Smooth muscle cell (in vitro differentiated cells): Measurements from ENCODE around the gene ITPR2. TPM values are rescaled to one million over a fixed set of nuclear protein-coding genes. Genes with fewer than 3 reads are reported as not detected.

Source experiments
- DNase-seq: peaks from one replicate; lab custom pipeline; 2025; ENCODE audit not compliant: unreplicated experiment; lab: John Stamatoyannopoulos, UW
- H2AFZ ChIP-seq: fragments of 200-600 bp; sonication (generic); 2 replicates; pipeline ENCODE4 v1.6.0; 2016; ENCODE audit warnings: antibody characterized with exemption, low read depth, mild to moderate bottlenecking
- H3F3A ChIP-seq: fragments of 200-600 bp; sonication (generic); 2 replicates; pipeline ENCODE4 v1.6.0; 2017; ENCODE audit warnings: antibody characterized with exemption, low read depth
- H3K27ac ChIP-seq: fragments of 200-600 bp; sonication (generic); 2 replicates; pipeline ENCODE4 v1.5.1; 2016; ENCODE audit warnings: low read depth, mild to moderate bottlenecking
- H3K27me3 ChIP-seq: fragments of 200-600 bp; sonication (generic); 2 replicates; pipeline ENCODE4 v1.6.1; 2016; ENCODE audit warnings: low read depth, mild to moderate bottlenecking
- H3K36me3 ChIP-seq: fragments of 200-600 bp; sonication (generic); 2 replicates; pipeline ENCODE4 v1.5.1; 2016; ENCODE audit warnings: low read depth
- H3K4me1 ChIP-seq: fragments of 200-600 bp; sonication (generic); 2 replicates; pipeline ENCODE4 v1.5.1; 2016; ENCODE audit warnings: low read depth
- H3K4me2 ChIP-seq: fragments of 200-600 bp; sonication (generic); 2 replicates; pipeline ENCODE4 v1.6.0; 2016; ENCODE audit warnings: mild to moderate bottlenecking
- H3K4me3 ChIP-seq: fragments of 200-600 bp; sonication (generic); 2 replicates; pipeline ENCODE4 v1.5.1; 2016; ENCODE audit warnings: mild to moderate bottlenecking
- H3K79me2 ChIP-seq: fragments of 200-600 bp; sonication (generic); 2 replicates; pipeline ENCODE4 v1.6.0; 2016; ENCODE audit warnings: low read depth, mild to moderate bottlenecking
- H3K9ac ChIP-seq: fragments of 200-600 bp; sonication (generic); 2 replicates; pipeline ENCODE4 v1.6.0; 2016; ENCODE audit warnings: low read depth
- H3K9me3 ChIP-seq: fragments of 200-600 bp; sonication (generic); replicated peaks from 2 replicates; pipeline ENCODE4 v1.5.1; 2016; ENCODE audit warnings: low read depth
- H4K20me1 ChIP-seq: fragments of 200-600 bp; sonication (generic); 2 replicates; pipeline ENCODE4 v1.6.0; 2016; ENCODE audit warnings: low read depth
- CTCF ChIP-seq: fragments of 200-600 bp; sonication (generic); IDR thresholded peaks from 2 replicates; pipeline ENCODE4 v1.5.1; 2017; ENCODE audit warnings: borderline replicate concordance, mild to moderate bottlenecking, antibody characterized with exemption; ENCODE audit not compliant: insufficient read depth, poor library complexity, severe bottlenecking
- WGBS: methylation state at CpG from one replicate; pipeline ENCODE4 v1.1.7; 2016; ENCODE audit warnings: low lambda C conversion rate; 5-methylcytosine and 5-hydroxymethylcytosine counted together
- polyA plus RNA-seq: library from polyadenylated mRNA; unstranded; fragments of >200 nt; fragmentation: Nextera tagmentation; extraction: Ambion mirVana; gene quantifications from 2 replicates; pipeline ENCODE4 v1.2.1, GENCODE V29; 2016
- total RNA-seq: library from RNA; depleted of rRNA; stranded (reverse); fragments of >200 nt; gene quantifications from 2 replicates; pipeline ENCODE4 v1.2.3, GENCODE V29; 2014

ITPR2 gene
- total and polyA plus RNA-seq, 2 experiments from 2014 or later: 6.8 to 17.4 TPM

GRCh38 chr12:26736563-26737486 is 96.2 kb downstream of the ITPR2 start:
- 91% methylated on average over 16 of the region's 16 CpGs for WGBS
- H3K4me3 ChIP-seq: no peak overlapping the region
- H3K79me2 ChIP-seq: peaks cover 15% of the 10 kb centered on the region
- no peak overlapping the region for H2AFZ ChIP-seq
- H4K20me1 ChIP-seq: no peaks in the 10 kb centered on the region
- peaks cover 4% of the 10 kb centered on the region for H3K9me3 ChIP-seq
- H3K9ac ChIP-seq: no peak overlapping the region
- H3F3A ChIP-seq: no peaks in the 10 kb centered on the region
- no peaks in the 10 kb centered on the region for H3K27me3 ChIP-seq
- TF ChIP-seq CTCF: no peak
- H3K27ac ChIP-seq: no peak overlapping the region
- no peaks in the 10 kb centered on the region for H3K36me3 ChIP-seq
- H3K4me2 ChIP-seq: no peak overlapping the region
- no peak for DNase-seq
- no peaks in the 10 kb centered on the region for H3K4me1 ChIP-seq

- DNase-seq: no peak
- Histone ChIP-seq H3K79me2 (peaks cover 20% of the 10 kb centered on the region), H4K20me1 (peaks cover 8% of the 10 kb centered on the region), H3K4me1 (no peaks in the 10 kb centered on the region), H3K9ac (no peak overlapping the region), H3K36me3 (no peaks in the 10 kb centered on the region), H3K9me3 (peaks cover 4% of the 10 kb centered on the region), H3K4me2 (no peak overlapping the region), H2AFZ (no peak overlapping the region), H3F3A (no peaks in the 10 kb centered on the region), H3K4me3 (no peak overlapping the region), H3K27me3 (no peaks in the 10 kb centered on the region), H3K27ac (no peak overlapping the region)
- WGBS: 0% methylated on average over 1 of the region's 1 CpG
- no peak for TF ChIP-seq CTCF
Observed at GRCh38 chr12:26735249-26735639, 97.8 kb downstream of the ITPR2 start.

- no peaks in the 10 kb centered on the region for H3K36me3 ChIP-seq
- 96% methylated on average over 8 of the region's 8 CpGs for WGBS
- H2AFZ ChIP-seq: no peak overlapping the region
- DNase-seq: no peak
- no peaks in the 10 kb centered on the region for H3F3A ChIP-seq
- no peak for TF ChIP-seq CTCF
- peaks cover 20% of the 10 kb centered on the region for H3K79me2 ChIP-seq
- H3K4me2 ChIP-seq: no peak overlapping the region
- no peaks in the 10 kb centered on the region for H3K4me1 ChIP-seq
- H3K4me3 ChIP-seq: no peak overlapping the region
- H3K27ac ChIP-seq: no peak overlapping the region
- peaks cover 4% of the 10 kb centered on the region for H3K9me3 ChIP-seq
- H3K27me3 ChIP-seq: no peaks in the 10 kb centered on the region
- no peak overlapping the region for H3K9ac ChIP-seq
- H4K20me1 ChIP-seq: peaks cover 8% of the 10 kb centered on the region
Observed at GRCh38 chr12:26734510-26735248, 98.3 kb downstream of the ITPR2 start.
